ENCODE results near the gene MLLT1.

MLLT1 gene

GRCh38 chr19:6221220-6221877 lies 58.4 kb downstream of the MLLT1 start:
- Histone ChIP-seq H3K36me3 (ENCODE audit: control insufficient read depth in 2 of 2, insufficient read depth in 2 of 2, low read length in 2 of 2) (peaks cover 11 to 21% of the 10 kb centered on the region in 2 donors), H3K9me3 (ENCODE audit: control insufficient read depth in 2 of 2, low read length in 2 of 2) (no peaks in the 10 kb centered on the region), H3K4me1 (ENCODE audit: control insufficient read depth, insufficient read depth, low read length) (peaks cover 49% of the 10 kb centered on the region), H3K27me3 (ENCODE audit: control insufficient read depth in 1 of 2, insufficient read depth in 2 of 2, low read length in 2 of 2) (no peaks in the 10 kb centered on the region), H3K4me3 (ENCODE audit: low read length in 2 of 2) (no peak overlapping the region), H3K9ac (ENCODE audit: low read length in 2 of 2) (no peak overlapping the region), H3K27ac (ENCODE audit: low read length) (no peak overlapping the region)

- no peak overlapping the region for H3K27ac ChIP-seq (ENCODE audit: low read length)
- H3K4me1 ChIP-seq (ENCODE audit: control insufficient read depth, insufficient read depth, low read length): peaks cover 47% of the 10 kb centered on the region
Observed at GRCh38 chr19:6220385-6221191, 59.2 kb downstream of the MLLT1 start.

GRCh38 chr19:6219586-6220290 lies 60.0 kb downstream of the MLLT1 start:
- Histone ChIP-seq H3K36me3 (ENCODE audit: control insufficient read depth in 2 of 2, insufficient read depth in 2 of 2, low read length in 2 of 2) (peaks cover 5 to 11% of the 10 kb centered on the region in 2 donors), H3K27me3 (ENCODE audit: control insufficient read depth in 1 of 2, insufficient read depth in 2 of 2, low read length in 2 of 2) (no peaks in the 10 kb centered on the region), H3K9me3 (ENCODE audit: control insufficient read depth in 2 of 2, low read length in 2 of 2) (no peaks in the 10 kb centered on the region), H3K4me3 (ENCODE audit: low read length in 2 of 2) (no peak overlapping the region), H3K27ac (ENCODE audit: low read length) (peak overlapping the region; percentile 31), H3K9ac (ENCODE audit: low read length in 2 of 2) (no peak overlapping the region), H3K4me1 (ENCODE audit: control insufficient read depth, insufficient read depth, low read length) (peaks cover 46% of the 10 kb centered on the region)

More at GRCh38 chr19:6220385-6221191, 59.2 kb downstream of the MLLT1 start:
- Histone ChIP-seq H3K4me3 (ENCODE audit: low read length in 2 of 2) (no peak overlapping the region), H3K9ac (ENCODE audit: low read length in 2 of 2) (no peak overlapping the region), H3K36me3 (ENCODE audit: control insufficient read depth in 2 of 2, insufficient read depth in 2 of 2, low read length in 2 of 2) (peaks cover 5 to 14% of the 10 kb centered on the region in 2 donors), H3K9me3 (ENCODE audit: control insufficient read depth in 2 of 2, low read length in 2 of 2) (no peaks in the 10 kb centered on the region), H3K27me3 (ENCODE audit: control insufficient read depth in 1 of 2, insufficient read depth in 2 of 2, low read length in 2 of 2) (no peaks in the 10 kb centered on the region)

- no peaks in the 10 kb centered on the region for H3K9me3 ChIP-seq (ENCODE audit: control insufficient read depth in 2 of 2, low read length in 2 of 2)
- H3K4me1 ChIP-seq (ENCODE audit: control insufficient read depth, insufficient read depth, low read length): peaks cover 46% of the 10 kb centered on the region
- H3K36me3 ChIP-seq (ENCODE audit: control insufficient read depth in 2 of 2, insufficient read depth in 2 of 2, low read length in 2 of 2): peaks cover 5 to 11% of the 10 kb centered on the region in 2 donors
- no peak overlapping the region for H3K4me3 ChIP-seq (ENCODE audit: low read length in 2 of 2)
- H3K27ac ChIP-seq (ENCODE audit: low read length): peak overlapping the region; percentile 31
- H3K27me3 ChIP-seq (ENCODE audit: control insufficient read depth in 1 of 2, insufficient read depth in 2 of 2, low read length in 2 of 2): no peaks in the 10 kb centered on the region
- no peak overlapping the region for H3K9ac ChIP-seq (ENCODE audit: low read length in 2 of 2)
Observed at GRCh38 chr19:6219147-6219525, 60.6 kb downstream of the MLLT1 start.

GRCh38 chr19:6218491-6219146 lies 61.2 kb downstream of the MLLT1 start:
- Histone ChIP-seq H3K9ac (ENCODE audit: low read length in 2 of 2) (peak overlapping the region in 1 of 2 donors; percentile 13), H3K36me3 (ENCODE audit: control insufficient read depth in 2 of 2, insufficient read depth in 2 of 2, low read length in 2 of 2) (peaks cover 5 to 10% of the 10 kb centered on the region in 2 donors), H3K4me3 (ENCODE audit: low read length in 2 of 2) (peak overlapping the region in 1 of 2 donors; percentile 22), H3K9me3 (ENCODE audit: control insufficient read depth in 2 of 2, low read length in 2 of 2) (no peaks in the 10 kb centered on the region), H3K4me1 (ENCODE audit: control insufficient read depth, insufficient read depth, low read length) (peaks cover 46% of the 10 kb centered on the region), H3K27ac (ENCODE audit: low read length) (peak overlapping the region; percentile 58), H3K27me3 (ENCODE audit: control insufficient read depth in 1 of 2, insufficient read depth in 2 of 2, low read length in 2 of 2) (no peaks in the 10 kb centered on the region)

GRCh38 chr19:6217752-6218334 lies 61.9 kb downstream of the MLLT1 start:
- Histone ChIP-seq H3K9ac (ENCODE audit: low read length in 2 of 2) (peak overlapping the region; percentile 13 to 14), H3K9me3 (ENCODE audit: control insufficient read depth in 2 of 2, low read length in 2 of 2) (no peaks in the 10 kb centered on the region), H3K4me3 (ENCODE audit: low read length in 2 of 2) (peak overlapping the region in 1 of 2 donors; percentile 22), H3K27me3 (ENCODE audit: control insufficient read depth in 1 of 2, insufficient read depth in 2 of 2, low read length in 2 of 2) (no peaks in the 10 kb centered on the region), H3K36me3 (ENCODE audit: control insufficient read depth in 2 of 2, insufficient read depth in 2 of 2, low read length in 2 of 2) (peaks cover 5 to 7% of the 10 kb centered on the region in 2 donors), H3K27ac (ENCODE audit: low read length) (peak overlapping the region; percentile 58), H3K4me1 (ENCODE audit: control insufficient read depth, insufficient read depth, low read length) (peaks cover 46% of the 10 kb centered on the region)

GRCh38 chr19:6216996-6217751 lies 62.6 kb downstream of the MLLT1 start:
- Histone ChIP-seq H3K27ac (ENCODE audit: low read length) (peak overlapping the region; percentile 58), H3K4me3 (ENCODE audit: low read length in 2 of 2) (peak overlapping the region in 1 of 2 donors; percentile 49), H3K36me3 (ENCODE audit: control insufficient read depth in 2 of 2, insufficient read depth in 2 of 2, low read length in 2 of 2) (peaks cover 5 to 10% of the 10 kb centered on the region in 2 donors), H3K9me3 (ENCODE audit: control insufficient read depth in 2 of 2, low read length in 2 of 2) (no peaks in the 10 kb centered on the region), H3K9ac (ENCODE audit: low read length in 2 of 2) (peak overlapping the region; percentile 14 to 55), H3K4me1 (ENCODE audit: control insufficient read depth, insufficient read depth, low read length) (peaks cover 46% of the 10 kb centered on the region), H3K27me3 (ENCODE audit: control insufficient read depth in 1 of 2, insufficient read depth in 2 of 2, low read length in 2 of 2) (no peaks in the 10 kb centered on the region)

GRCh38 chr19:6216236-6216995 lies 63.4 kb downstream of the MLLT1 start:
- Histone ChIP-seq H3K27ac (ENCODE audit: low read length) (peak overlapping the region; percentile 58), H3K4me3 (ENCODE audit: low read length in 2 of 2) (peak overlapping the region in 1 of 2 donors; percentile 49), H3K36me3 (ENCODE audit: control insufficient read depth in 2 of 2, insufficient read depth in 2 of 2, low read length in 2 of 2) (peaks cover 4 to 9% of the 10 kb centered on the region in 2 donors), H3K9ac (ENCODE audit: low read length in 2 of 2) (peak overlapping the region in 1 of 2 donors; percentile 55), H3K9me3 (ENCODE audit: control insufficient read depth in 2 of 2, low read length in 2 of 2) (no peaks in the 10 kb centered on the region), H3K4me1 (ENCODE audit: control insufficient read depth, insufficient read depth, low read length) (peaks cover 46% of the 10 kb centered on the region), H3K27me3 (ENCODE audit: control insufficient read depth in 1 of 2, insufficient read depth in 2 of 2, low read length in 2 of 2) (no peaks in the 10 kb centered on the region)

- Histone ChIP-seq H3K4me1 (ENCODE audit: control insufficient read depth, insufficient read depth, low read length) (peaks cover 44% of the 10 kb centered on the region), H3K36me3 (ENCODE audit: control insufficient read depth in 2 of 2, insufficient read depth in 2 of 2, low read length in 2 of 2) (peaks cover 0 to 5% of the 10 kb centered on the region in 2 donors), H3K27me3 (ENCODE audit: control insufficient read depth in 1 of 2, insufficient read depth in 2 of 2, low read length in 2 of 2) (no peaks in the 10 kb centered on the region), H3K9me3 (ENCODE audit: control insufficient read depth in 2 of 2, low read length in 2 of 2) (no peaks in the 10 kb centered on the region), H3K9ac (ENCODE audit: low read length in 2 of 2) (no peak overlapping the region), H3K27ac (ENCODE audit: low read length) (no peak overlapping the region), H3K4me3 (ENCODE audit: low read length in 2 of 2) (no peak overlapping the region)
Observed at GRCh38 chr19:6215701-6216235, 64.0 kb downstream of the MLLT1 start.

Measured in stomach smooth muscle (tissue), 2 donors.